ENCODE measurements around the gene POLR2C. TPM values are rescaled to one million over a fixed set of nuclear protein-coding genes. Genes with fewer than 3 reads are reported as not detected.

The POLR2C gene
- total and polyA plus RNA-seq, 2 of the 13 experiments (the other 11 are each of a cell fraction or from before 2014, with no cell fraction given): 104 to 216 TPM

GRCh38 chr16:57471852-57472664, 9.6 kb downstream of the POLR2C start (continued):
- TF ChIP-seq FUBP1 (CRISPR knock-in tag; IDR thresholded peaks at IDR 0.05; ENCODE audit: borderline replicate concordance) (0 out of 2 replicates have a peak, but pooled peaks have one; percentile 67), ZNF777 (CRISPR knock-in tag; IDR thresholded peaks at IDR 0.05) (no peak), ZNF101 (CRISPR knock-in tag; IDR thresholded peaks at IDR 0.05; ENCODE audit: borderline replicate concordance, low read depth) (no peak), ZNF792 (CRISPR knock-in tag; IDR thresholded peaks at IDR 0.05) (peak; percentile 76; the same call in 1 of the 2 replicates), HDAC1 (CRISPR knock-in tag; IDR thresholded peaks at IDR 0.05) (peak; percentile 77), PPARG (CRISPR knock-in tag; conservative IDR thresholded peaks at IDR 0.05) (no peak), ZNF564 (CRISPR knock-in tag; IDR thresholded peaks at IDR 0.05) (no peak), MED1 (CRISPR knock-in tag; IDR thresholded peaks at IDR 0.05) (peak; percentile 91), NFKB2 (CRISPR knock-in tag; IDR thresholded peaks at IDR 0.05; ENCODE audit: borderline replicate concordance) (peak; percentile 50; the same call in 1 of the 2 replicates), ZNF619 (CRISPR knock-in tag; IDR thresholded peaks at IDR 0.05) (peak; percentile 87; the same call in 1 of the 2 replicates), PRMT3 (CRISPR knock-in tag; IDR thresholded peaks at IDR 0.05; ENCODE audit: borderline replicate concordance, low read depth) (no peak), ZNF232 (CRISPR knock-in tag; IDR thresholded peaks at IDR 0.05; ENCODE audit: borderline replicate concordance) (peak; percentile 51; the same call in 1 of the 2 replicates), ZFP36L2 (CRISPR knock-in tag; IDR thresholded peaks at IDR 0.05) (0 out of 2 replicates have a peak, but pooled peaks have one; percentile 27), ZNF354B (CRISPR knock-in tag; IDR thresholded peaks at IDR 0.05) (no peak), ESRRA (CRISPR knock-in tag; IDR thresholded peaks at IDR 0.05; ENCODE audit: low read depth) (peak; percentile 86), KLF12 (CRISPR knock-in tag; IDR thresholded peaks at IDR 0.05; ENCODE audit: borderline replicate concordance) (no peak), SNAI1 (CRISPR knock-in tag; IDR thresholded peaks at IDR 0.05; ENCODE audit: borderline replicate concordance) (no peak), ZNF350 (CRISPR knock-in tag; IDR thresholded peaks at IDR 0.05; ENCODE audit: borderline replicate concordance, low read depth) (peak; percentile 60), RXRB (CRISPR knock-in tag; IDR thresholded peaks at IDR 0.05; ENCODE audit: borderline replicate concordance) (peak; percentile 81), NCOR1 (IDR thresholded peaks at IDR 0.05; ENCODE audit: borderline replicate concordance, low read length) (peak; percentile 93; the same call in 1 of the 2 replicates), ZNF337 (CRISPR knock-in tag; IDR thresholded peaks at IDR 0.05; ENCODE audit: borderline replicate concordance, low read depth) (peak; percentile 59), MIXL1 (CRISPR knock-in tag; IDR thresholded peaks at IDR 0.05) (peak; percentile 70; the same call in 1 of the 2 replicates), AGO1 (IDR thresholded peaks at IDR 0.05; ENCODE audit: low read depth, low read length, poor library complexity, severe bottlenecking) (no peak), ZNF883 (CRISPR knock-in tag; IDR thresholded peaks at IDR 0.05; ENCODE audit: not compliant biosample characterization) (peak; percentile 79)
- TF ChIP-seq, protein P1, sequence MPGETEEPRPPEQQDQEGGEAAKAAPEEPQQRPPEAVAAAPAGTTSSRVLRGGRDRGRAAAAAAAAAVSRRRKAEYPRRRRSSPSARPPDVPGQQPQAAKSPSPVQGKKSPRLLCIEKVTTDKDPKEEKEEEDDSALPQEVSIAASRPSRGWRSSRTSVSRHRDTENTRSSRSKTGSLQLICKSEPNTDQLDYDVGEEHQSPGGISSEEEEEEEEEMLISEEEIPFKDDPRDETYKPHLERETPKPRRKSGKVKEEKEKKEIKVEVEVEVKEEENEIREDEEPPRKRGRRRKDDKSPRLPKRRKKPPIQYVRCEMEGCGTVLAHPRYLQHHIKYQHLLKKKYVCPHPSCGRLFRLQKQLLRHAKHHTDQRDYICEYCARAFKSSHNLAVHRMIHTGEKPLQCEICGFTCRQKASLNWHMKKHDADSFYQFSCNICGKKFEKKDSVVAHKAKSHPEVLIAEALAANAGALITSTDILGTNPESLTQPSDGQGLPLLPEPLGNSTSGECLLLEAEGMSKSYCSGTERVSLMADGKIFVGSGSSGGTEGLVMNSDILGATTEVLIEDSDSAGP (CRISPR knock-in tag; IDR thresholded peaks at IDR 0.05; ENCODE audit: borderline replicate concordance): peak; percentile 60
- TF ChIP-seq, protein P2, sequence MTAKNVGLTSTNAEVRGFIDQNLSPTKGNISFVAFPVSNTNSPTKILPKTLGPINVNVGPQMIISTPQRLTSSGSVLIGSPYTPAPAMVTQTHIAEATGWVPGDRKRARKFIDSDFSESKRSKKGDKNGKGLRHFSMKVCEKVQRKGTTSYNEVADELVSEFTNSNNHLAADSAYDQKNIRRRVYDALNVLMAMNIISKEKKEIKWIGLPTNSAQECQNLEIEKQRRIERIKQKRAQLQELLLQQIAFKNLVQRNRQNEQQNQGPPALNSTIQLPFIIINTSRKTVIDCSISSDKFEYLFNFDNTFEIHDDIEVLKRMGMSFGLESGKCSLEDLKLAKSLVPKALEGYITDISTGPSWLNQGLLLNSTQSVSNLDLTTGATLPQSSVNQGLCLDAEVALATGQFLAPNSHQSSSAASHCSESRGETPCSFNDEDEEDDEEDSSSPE (CRISPR knock-in tag; IDR thresholded peaks at IDR 0.05): peak; percentile 18; the same call in 1 of the 2 replicates
